GM12878 (cell line): ENCODE results near the gene AREG. TPM values are rescaled to one million over a fixed set of nuclear protein-coding genes. Genes with fewer than 3 reads are reported as not detected.
A peak's percentile ranks its signal among the peaks of the same experiment; 100 is the strongest.

Experiments
- ATAC-seq: fragments of 200-7000 bp; cut with Tn5 transposase; 3 replicates; pipeline ENCODE4 v1.9.1; 2020; ENCODE audit warnings: mild to moderate bottlenecking, moderate library complexity
- BruUV-seq: library from RNA; stranded (reverse); fragments of 400-500 nt; replicated peaks from 2 replicates; lab custom pipeline; 2021; lab: Mats Ljungman, UMichigan
- CTCF ChIA-PET: fragments of 300-600 bp; sonication (Branson Sonifier 250); formaldehyde crosslinking; extraction: SDS; loops from one replicate; lab custom pipeline; 2021; ENCODE audit warnings: inconsistent platforms; lab: Yijun Ruan, JAX
- POLR2A ChIA-PET: fragments of 350-600 bp; formaldehyde crosslinking; extraction: SDS; loops from one replicate; lab custom pipeline; 2021; ENCODE audit warnings: inconsistent platforms; lab: Charles Lee
- RAD21 ChIA-PET: fragments of 300-600 bp; sonication (Branson Sonifier 250); formaldehyde crosslinking; loops from one replicate; lab custom pipeline; 2023; ENCODE audit warnings: antibody characterized with exemption; ENCODE audit not compliant: unreplicated experiment; lab: Charles Lee
- SMC1A ChIA-PET: fragments of 300-600 bp; sonication (Branson Sonifier 250); formaldehyde crosslinking; loops from one replicate; lab custom pipeline; 2023; ENCODE audit not compliant: unreplicated experiment, uncharacterized antibody; lab: Charles Lee
- DNase-seq: peaks from one replicate; pipeline ENCODE4 v3.0.0-alpha.2; 2011; ENCODE audit warnings: low read depth, low spot score
- FAIRE-seq: peaks from 3 replicates; lab custom pipeline; 2011; peaks lifted over from hg19 to GRCh38; lab: Jason Lieb, UNC
- H2AFZ ChIP-seq: 2 replicates; pipeline ENCODE4 v1.6.0; 2011; ENCODE audit warnings: low read depth, low read length, control low read depth; ENCODE audit not compliant: control insufficient read depth
- H3K27ac ChIP-seq: 2 replicates; pipeline ENCODE4 v1.5.1; 2011; ENCODE audit warnings: control low read depth; ENCODE audit not compliant: control insufficient read depth, insufficient read depth
- H3K27me3 ChIP-seq, 2 experiments: replicated peaks in 1 of 2; 2 replicates each; pipeline versions ENCODE4 v1.6.0 to v1.6.1; 2011; ENCODE audit warnings: low read length in 1 of 2; ENCODE audit not compliant: control insufficient read depth in 2 of 2, insufficient read depth in 2 of 2
- H3K36me3 ChIP-seq, 2 experiments: 2 replicates each; pipeline ENCODE4 v1.5.1; 2011; ENCODE audit warnings: low read length in 1 of 2; ENCODE audit not compliant: control insufficient read depth in 2 of 2, insufficient read depth in 2 of 2
- H3K4me1 ChIP-seq: 2 replicates; pipeline ENCODE4 v1.6.1; 2011; ENCODE audit warnings: mild to moderate bottlenecking, low read length, moderate library complexity, mixed read lengths; ENCODE audit not compliant: control insufficient read depth, insufficient read depth
- H3K4me2 ChIP-seq: 2 replicates; pipeline ENCODE4 v1.6.0; 2011; ENCODE audit warnings: control low read depth; ENCODE audit not compliant: control insufficient read depth, insufficient read depth
- H3K4me3 ChIP-seq: fragments of 200-600 bp; sonication (generic); 2 replicates; pipeline ENCODE4 v1.5.1; 2016
- H3K79me2 ChIP-seq: 2 replicates; pipeline ENCODE4 v1.6.0; 2011; ENCODE audit warnings: low read length; ENCODE audit not compliant: control insufficient read depth, insufficient read depth
- H3K9ac ChIP-seq: 2 replicates; pipeline ENCODE4 v1.8.0; 2011; ENCODE audit warnings: low read length, control low read depth, mixed read lengths; ENCODE audit not compliant: control insufficient read depth, insufficient read depth
- H3K9me3 ChIP-seq: replicated peaks from 3 replicates; pipeline ENCODE4 v1.5.1; 2011; ENCODE audit warnings: mild to moderate bottlenecking, low read length; ENCODE audit not compliant: control insufficient read depth, insufficient read depth
- H4K20me1 ChIP-seq: 2 replicates; pipeline ENCODE4 v1.6.0; 2011; ENCODE audit not compliant: control insufficient read depth, insufficient read depth
- E2F4 ChIP-seq: IDR thresholded peaks from 2 replicates; pipeline ENCODE4 v1.6.1; 2012; ENCODE audit warnings: low read depth, low read length, improper control_type of control experiment
- SPI1 ChIP-seq: IDR thresholded peaks from 2 replicates; pipeline ENCODE4 v1.6.1; 2011; ENCODE audit warnings: low read depth, mild to moderate bottlenecking, low read length, moderate library complexity, borderline replicate concordance; ENCODE audit not compliant: insufficient read depth
- TCF12 ChIP-seq: IDR thresholded peaks from 2 replicates; pipeline ENCODE4 v1.6.1; 2011; ENCODE audit warnings: low read depth, mild to moderate bottlenecking, low read length
- YBX1 ChIP-seq: fragments of 450-650 bp; IDR thresholded peaks from 2 replicates; pipeline ENCODE4 v1.6.1; 2016; ENCODE audit warnings: antibody characterized with exemption
- WGBS: methylation state at CpG from one replicate; pipeline ENCODE4 v1.1.6; 2016; ENCODE audit warnings: low lambda C conversion rate; ENCODE audit not compliant: insufficient replicate concordance, insufficient coverage; ENCODE audit errors: missing lambda C conversion rate; 5-methylcytosine and 5-hydroxymethylcytosine counted together
- in situ Hi-C: fragments of 300-500 bp; cut with MboI; formaldehyde crosslinking; loops from 9 replicates; pipeline ENCODE4 v1.14.3; 2018; ENCODE audit warnings: mixed read lengths
- intact Hi-C: fragments of 100-400 bp; cut with micrococcal nuclease; formaldehyde crosslinking; loops from one replicate; pipeline ENCODE4 v1.14.2; 2022; ENCODE audit not compliant: unreplicated experiment
- polyA plus RNA-seq, 11 experiments: library from polyadenylated mRNA; depleted of rRNA in 4 of 11; unstranded in 6 of 11; stranded (reverse) in 5 of 11; fragments of >200 nt; fragmentation: Nextera tagmentation in 4 of 11; fragmentation: Illumina TruSeq in 1 of 11; extraction: Ambion mirVana in 4 of 11; extraction: Trizol in 1 of 11; gene quantifications; 1 replicate in 1 of 11; 2 replicates in 10 of 11; pipeline versions ENCODE4 v1.2.1 to v1.2.3, GENCODE V29; 2011 to 2016; ENCODE audit warnings: inconsistent platforms in 2 of 11, missing spikeins in 2 of 11, low read depth in 1 of 11
- total RNA-seq, 4 experiments: library from RNA; depleted of rRNA in 3 of 4; stranded (reverse); fragments of >200 nt in 3 of 4; fragmentation: Illumina TruSeq in 1 of 4; extraction: Trizol in 1 of 4; gene quantifications; 2 replicates each; pipeline versions ENCODE4 v1.2.1 to v1.2.3, GENCODE V29; 2013 to 2021

The AREG gene
- total and polyA plus RNA-seq, 10 of the 15 experiments (the other 5 are each of a cell fraction or from before 2014, with no cell fraction given) = 0.25 to 0.37 TPM; not detected in 8

- TF ChIP-seq E2F4 = no peak
- TF ChIP-seq YBX1 = no peak
Observed at GRCh38 chr4:74481891-74482609, 37.1 kb downstream of the AREG start (continued).

- CTCF ChIA-PET = interaction anchor here (1.0 kb wide), 1 partner anchor 13 kb away, joined by 3 read pairs; no protein-coding TSS in a partner anchor
- Histone ChIP-seq H3K4me2 (no peak overlapping the region), H4K20me1 (no peaks in the 10 kb centered on the region), H2AFZ (no peak overlapping the region), H3K4me1 (no peaks in the 10 kb centered on the region), H3K4me3 (no peak overlapping the region), H3K79me2 (no peaks in the 10 kb centered on the region), H3K27me3 (no peaks in the 10 kb centered on the region), H3K9ac (no peak overlapping the region), H3K9me3 (no peaks in the 10 kb centered on the region), H3K27ac (no peak overlapping the region), H3K36me3 (no peaks in the 10 kb centered on the region)
- FAIRE-seq = no peak
- POLR2A ChIA-PET = no interaction called here
- TF ChIP-seq TCF12 (no peak), SPI1 (peak; percentile 15; the same call in 1 of the 2 replicates)
- intact Hi-C loops (no loop called here), in situ Hi-C loops (no loop called here)
- DNase-seq = no peak
- BruUV-seq = no TSS peak
- RAD21 ChIA-PET = no interaction called here
- WGBS = 16% methylated on average over 6 of the region's 6 CpGs
- SMC1A ChIA-PET = interaction anchor here (1.5 kb wide), 1 partner anchor 12 kb away, joined by 4 read pairs; no protein-coding TSS in a partner anchor
- ATAC-seq = peak; percentile 31; the same call in 2 of the 3 replicates
Observed at GRCh38 chr4:74483226-74483911, 38.4 kb downstream of the AREG start.
